GM18508 (cell line): ENCODE measurements around the gene NXPH1.
A peak's percentile ranks its signal among the peaks of the same experiment; 100 is the strongest.

Source experiments
- ATAC-seq: cut with Tn5 transposase; IDR thresholded peaks from one replicate; pipeline ENCODE4 v1.9.1; 2021; ENCODE audit warnings: moderate number of reproducible peaks; ENCODE audit not compliant: insufficient read depth, unreplicated experiment

The NXPH1 gene

GRCh38 chr7:8433477-8434289 is at the start of gene NXPH1:
NXPH1 (plus strand) TSS chr7:8433609.
- no peak for ATAC-seq

- ATAC-seq, result no peak
Measured at GRCh38 chr7:8384901-8385300, 48.5 kb upstream of the NXPH1 start.

GRCh38 chr7:8386926-8387550 is 46.4 kb upstream of the NXPH1 start:
- peak; percentile 77 for ATAC-seq

- peak; percentile 30 for ATAC-seq
Measured at GRCh38 chr7:8387551-8388256, 45.7 kb upstream of the NXPH1 start.

- no peak for ATAC-seq
Measured at GRCh38 chr7:8388257-8388625, 45.2 kb upstream of the NXPH1 start.

GRCh38 chr7:8389593-8390261 is 43.7 kb upstream of the NXPH1 start:
- no peak for ATAC-seq

- no peak for ATAC-seq
Measured at GRCh38 chr7:8390262-8390626, 43.2 kb upstream of the NXPH1 start.

- no peak for ATAC-seq
Measured at GRCh38 chr7:8391353-8392062, 41.9 kb upstream of the NXPH1 start.

- ATAC-seq, result no peak
Measured at GRCh38 chr7:8396294-8396693, 37.1 kb upstream of the NXPH1 start.

GRCh38 chr7:8408871-8409270 is 24.5 kb upstream of the NXPH1 start:
- no peak for ATAC-seq

- ATAC-seq, result no peak
Measured at GRCh38 chr7:8411103-8411502, 22.3 kb upstream of the NXPH1 start.

- no peak for ATAC-seq
Measured at GRCh38 chr7:8413600-8413999, 19.8 kb upstream of the NXPH1 start.

GRCh38 chr7:8418629-8419245 is 14.7 kb upstream of the NXPH1 start:
- ATAC-seq, result peak; percentile 76

- no peak for ATAC-seq
Measured at GRCh38 chr7:8422177-8422576, 11.2 kb upstream of the NXPH1 start.

GRCh38 chr7:8423057-8423456 is 10.4 kb upstream of the NXPH1 start:
- ATAC-seq, result no peak

GRCh38 chr7:8425223-8425622 is 8.2 kb upstream of the NXPH1 start:
- ATAC-seq, result no peak

- ATAC-seq, result no peak
Measured at GRCh38 chr7:8430643-8431042, 2.8 kb upstream of the NXPH1 start.

- ATAC-seq, result no peak
Measured at GRCh38 chr7:8434290-8435002, 1.0 kb downstream of the NXPH1 start.

- no peak for ATAC-seq
Measured at GRCh38 chr7:8435095-8435494, 1.7 kb downstream of the NXPH1 start.
